SH-SY5Y (cell line): ENCODE results near the gene PEAR1.

Experiments
- GATA2 ChIP-seq: IDR thresholded peaks from 2 replicates; pipeline ENCODE4 v1.6.1; 2011; ENCODE audit warnings: mild to moderate bottlenecking, low read depth, low read length
- GATA3 ChIP-seq: IDR thresholded peaks from 2 replicates; pipeline ENCODE4 v1.6.1; 2011; ENCODE audit warnings: low read depth, mild to moderate bottlenecking, low read length, moderate library complexity

DNA sequence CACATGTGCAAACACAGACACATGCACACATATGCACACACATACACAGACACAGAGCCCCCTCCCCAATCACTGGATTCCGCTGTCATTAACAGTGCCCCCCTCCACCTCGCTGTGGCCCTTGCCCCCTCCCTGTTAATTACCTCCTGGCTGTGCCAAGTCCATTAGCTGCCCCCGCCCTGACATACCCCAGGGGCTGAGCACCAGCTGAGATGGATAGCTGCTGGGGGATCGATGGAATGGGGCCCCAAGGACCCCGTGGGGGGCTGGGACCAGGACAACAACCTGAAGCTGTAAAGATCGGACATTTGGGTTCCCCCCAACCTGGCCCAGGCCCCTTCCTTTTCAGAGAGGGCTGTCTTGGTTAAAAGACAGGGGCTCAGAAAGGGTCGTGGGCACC, 9.6 kb upstream of the PEAR1 start:
- no peak for TF ChIP-seq GATA2
- TF ChIP-seq GATA3: no peak
